Measurements from ENCODE around the gene DHX9. TPM values are rescaled to one million over a fixed set of nuclear protein-coding genes. Genes with fewer than 3 reads are reported as not detected.

The DHX9 gene
- total RNA-seq, 1 experiment from 2014 or later: 336 TPM

GRCh38 chr1:182835806-182836205 is 3.3 kb upstream of the DHX9 start:
- H2BK5ac ChIP-seq (ENCODE audit: insufficient read length, low read length): no peak overlapping the region
- no peak overlapping the region for H3K4me2 ChIP-seq (ENCODE audit: insufficient read depth, insufficient read length, low read length)
- H3T11ph ChIP-seq (ENCODE audit: low read length): no peak overlapping the region
- no peak for TF ChIP-seq CTCF (conservative IDR thresholded peaks at IDR 0.05)
- peaks cover 8% of the 10 kb centered on the region for H3K23me2 ChIP-seq (ENCODE audit: insufficient read length, low read depth, low read length, poor library complexity, severe bottlenecking)
- H2AFZ ChIP-seq (ENCODE audit: low read length): no peak overlapping the region
- no peak for DNase-seq
- no peak overlapping the region for H3K4me3 Mint-ChIP-seq
- no peaks in the 10 kb centered on the region; the same call in 1 of the 2 replicates for H3K4me1 ChIP-seq (ENCODE audit: insufficient read depth, low read length)
- H3K79me1 ChIP-seq (ENCODE audit: insufficient read depth, low read depth, low read length, poor library complexity, severe bottlenecking): no peaks in the 10 kb centered on the region
- no peak overlapping the region for H3K18ac ChIP-seq (ENCODE audit: insufficient read length, low read depth, low read length)
- no peak overlapping the region for H3K27ac ChIP-seq (ENCODE audit: insufficient read length, low read depth, low read length)
- H3K9me3 Mint-ChIP-seq: 0 out of 5 replicates have a peak, but pooled peaks cover 0 to 3% of the 10 kb centered on the region in 2 experiments
- H3K36me3 Mint-ChIP-seq (ENCODE audit: insufficient read depth in 1 of 3, low read depth in 3 of 3): peaks cover 9 to 16% (median 16%) of the 10 kb centered on the region in 3 experiments; a peak in 6 of 7 replicates
- H3K27me3 Mint-ChIP-seq (ENCODE audit: low read depth): peaks cover 5% of the 10 kb centered on the region; the same call in 1 of the 2 replicates
- no peak overlapping the region for H2BK12ac ChIP-seq (ENCODE audit: insufficient read length, low read depth, low read length)
- H3K23ac ChIP-seq (ENCODE audit: insufficient read length, low read depth, low read length): no peak overlapping the region
- H3K14ac ChIP-seq (ENCODE audit: insufficient read depth, low read length): no peak overlapping the region
- no peak overlapping the region for H2BK20ac ChIP-seq (ENCODE audit: low read depth, low read length, poor library complexity, severe bottlenecking)
- no peaks in the 10 kb centered on the region for H3K27me3 ChIP-seq (ENCODE audit: insufficient read depth, low read length)
- H4K20me1 ChIP-seq (ENCODE audit: control insufficient read depth, insufficient read depth, insufficient read length): no peaks in the 10 kb centered on the region
- no peak overlapping the region for H4K5ac ChIP-seq (ENCODE audit: insufficient read length, low read depth, low read length)
- H4K91ac ChIP-seq (ENCODE audit: insufficient read length, low read depth, low read length): no peak overlapping the region
- no peak overlapping the region for H2BK120ac ChIP-seq (ENCODE audit: low read depth, low read length, poor library complexity, severe bottlenecking)
- H3K4ac ChIP-seq (ENCODE audit: low read depth, low read length): no peak overlapping the region
- H4K8ac ChIP-seq (replicated peaks; ENCODE audit: insufficient read length, low read depth, low read length): no peak overlapping the region
- H3K27ac Mint-ChIP-seq: no peak overlapping the region
- no CpG with 5 or more reads among the region's 10 CpGs for WGBS (ENCODE audit: extremely low coverage, insufficient read length, low lambda C conversion rate)
- H2BK15ac ChIP-seq (ENCODE audit: low read depth, low read length): no peak overlapping the region
- H3K56ac ChIP-seq (ENCODE audit: insufficient read length, low read depth, low read length): no peak overlapping the region
- H3K79me2 ChIP-seq (ENCODE audit: insufficient read depth, low read length): peaks cover 13% of the 10 kb centered on the region
- no peak overlapping the region for H3K9ac ChIP-seq (ENCODE audit: extremely low read depth, insufficient read length, low read length)
- H3K4me1 Mint-ChIP-seq: peaks cover 8 to 10% of the 10 kb centered on the region in 2 experiments
- no peak overlapping the region for H2AK5ac ChIP-seq (ENCODE audit: insufficient read length, low read length)
- no peaks in the 10 kb centered on the region for H3K9me3 ChIP-seq (ENCODE audit: control insufficient read depth, low read depth, low read length)
